Measurements from ENCODE around the gene SULT1A2.

GRCh38 chr16:28558456-28558855 is 38.4 kb downstream of the SULT1A2 start:
- TF ChIP-seq CTCF (IDR thresholded peaks at IDR 0.05; ENCODE audit: low read depth, low read length) (no peak), POLR2A (IDR thresholded peaks at IDR 0.05; ENCODE audit: extremely low read depth, insufficient read length) (no peak), MYC (IDR thresholded peaks at IDR 0.05; ENCODE audit: low read depth, low read length) (no peak)

Data from NB4 (cell line).